ENCODE results near the gene GRIK4.

Gene GRIK4

GRCh38 chr11:120811731-120812130 is 300.2 kb downstream of the GRIK4 start:
- TF ChIP-seq CTCF (IDR thresholded peaks at IDR 0.05; ENCODE audit: borderline replicate concordance, control extremely low read depth, extremely low read depth, insufficient read depth, missing control alignments): no peak
- DNase-seq (ENCODE audit: low spot score): no peak
- in situ Hi-C loops (cut with MboI; ENCODE audit: low sequenced_read_pairs, unreplicated experiment): no loop called here

GRCh38 chr11:120814531-120815318 is 303.2 kb downstream of the GRIK4 start:
- no peak for TF ChIP-seq CTCF (IDR thresholded peaks at IDR 0.05; ENCODE audit: borderline replicate concordance, control extremely low read depth, extremely low read depth, insufficient read depth, missing control alignments)
- in situ Hi-C loops (cut with MboI; ENCODE audit: low sequenced_read_pairs, unreplicated experiment): no loop called here
- no peak for DNase-seq (ENCODE audit: low spot score)

GRCh38 chr11:120815319-120816100 is 304.0 kb downstream of the GRIK4 start:
- in situ Hi-C loops (cut with MboI; ENCODE audit: low sequenced_read_pairs, unreplicated experiment): no loop called here
- no peak for DNase-seq (ENCODE audit: low spot score)
- TF ChIP-seq CTCF (IDR thresholded peaks at IDR 0.05; ENCODE audit: borderline replicate concordance, control extremely low read depth, extremely low read depth, insufficient read depth, missing control alignments): no peak

GRCh38 chr11:120816176-120816575 is 304.6 kb downstream of the GRIK4 start:
- in situ Hi-C loops (cut with MboI; ENCODE audit: low sequenced_read_pairs, unreplicated experiment): no loop called here
- TF ChIP-seq CTCF (IDR thresholded peaks at IDR 0.05; ENCODE audit: borderline replicate concordance, control extremely low read depth, extremely low read depth, insufficient read depth, missing control alignments): no peak
- DNase-seq (ENCODE audit: low spot score): no peak

GRCh38 chr11:120816711-120817110 is 305.2 kb downstream of the GRIK4 start:
- no peak for DNase-seq (ENCODE audit: low spot score)
- in situ Hi-C loops (cut with MboI; ENCODE audit: low sequenced_read_pairs, unreplicated experiment): no loop called here
- no peak for TF ChIP-seq CTCF (IDR thresholded peaks at IDR 0.05; ENCODE audit: borderline replicate concordance, control extremely low read depth, extremely low read depth, insufficient read depth, missing control alignments)

- no peak for TF ChIP-seq CTCF (IDR thresholded peaks at IDR 0.05; ENCODE audit: borderline replicate concordance, control extremely low read depth, extremely low read depth, insufficient read depth, missing control alignments)
- in situ Hi-C loops (cut with MboI; ENCODE audit: low sequenced_read_pairs, unreplicated experiment): no loop called here
- DNase-seq (ENCODE audit: low spot score): no peak
Measured at GRCh38 chr11:120817158-120817557, 305.6 kb downstream of the GRIK4 start.

Measured in GM13976 (cell line).